ENCODE results near the gene C19orf47. TPM values are rescaled to one million over a fixed set of nuclear protein-coding genes. Genes with fewer than 3 reads are reported as not detected.

The C19orf47 gene
- polyA plus RNA-seq, 1 donor from 2014 or later: 22.8 TPM

DNA sequence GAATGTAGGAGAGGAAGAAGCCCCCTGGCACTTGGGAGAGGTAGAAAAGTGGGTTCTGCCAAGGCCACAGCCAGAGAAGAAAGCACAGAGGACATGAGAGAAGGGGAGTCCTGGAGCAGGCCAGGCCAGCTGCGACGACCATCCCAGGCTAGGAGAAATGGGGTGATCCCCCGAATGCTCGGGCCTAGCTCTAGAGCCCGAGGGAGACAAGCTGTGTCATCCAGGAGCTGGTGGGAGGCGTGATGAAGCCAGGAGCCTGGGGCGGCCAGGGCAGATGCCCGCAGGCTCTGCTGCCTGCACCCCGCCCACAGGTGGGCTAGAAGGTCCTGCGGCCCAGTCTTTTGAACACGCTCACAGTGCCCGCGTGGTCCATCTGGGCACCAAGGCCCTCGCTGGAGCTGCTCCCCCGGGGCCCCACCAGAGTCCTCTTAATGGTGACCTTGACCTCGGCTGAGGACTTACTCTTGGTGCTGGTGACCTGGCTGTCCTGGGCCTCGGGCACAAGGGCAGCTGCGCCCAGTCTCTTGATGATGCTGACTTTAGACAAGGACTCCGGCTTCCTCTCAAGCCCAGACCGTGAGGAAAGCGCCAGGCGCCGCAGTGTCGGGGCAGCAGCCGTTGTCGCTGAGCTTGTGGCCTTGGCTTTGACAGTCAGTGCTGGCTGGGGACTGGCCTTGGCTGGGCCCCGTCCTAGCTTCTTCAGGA lies 26.5 kb downstream of the C19orf47 start:
- Histone ChIP-seq H3K9me2 (ENCODE audit: insufficient read depth, low read length) (no peaks in the 10 kb centered on the region), H3K27ac (ENCODE audit: low read length) (no peak overlapping the region), H3F3A (ENCODE audit: insufficient read depth, low read length, poor library complexity, severe bottlenecking) (no peaks in the 10 kb centered on the region), H3K4me2 (ENCODE audit: low read length) (no peak overlapping the region), H3K9ac (ENCODE audit: low read length) (no peak overlapping the region), H3K4me3 (ENCODE audit: low read length) (no peak overlapping the region), H3K9me3 (ENCODE audit: low read length) (no peaks in the 10 kb centered on the region), H3K27me3 (ENCODE audit: insufficient read depth, low read depth, low read length) (no peaks in the 10 kb centered on the region), H3K36me3 (ENCODE audit: insufficient read depth, low read length) (no peaks in the 10 kb centered on the region), H2AFZ (ENCODE audit: low read depth, low read length) (no peak overlapping the region), H3K79me2 (replicated peaks; ENCODE audit: insufficient read depth, low read length) (no peaks in the 10 kb centered on the region), H4K20me1 (ENCODE audit: insufficient read depth) (no peaks in the 10 kb centered on the region)
- TF ChIP-seq EZH2 (IDR thresholded peaks at IDR 0.05; ENCODE audit: borderline replicate concordance, insufficient read depth, low read length, poor library complexity, severe bottlenecking) (no peak), POLR2AphosphoS5 (IDR thresholded peaks at IDR 0.05) (no peak), MXI1 (conservative IDR thresholded peaks at IDR 0.05; ENCODE audit: poor library complexity, severe bottlenecking) (no peak), EP300 (conservative IDR thresholded peaks at IDR 0.05; ENCODE audit: poor library complexity, severe bottlenecking) (no peak), TAF1 (IDR thresholded peaks at IDR 0.05; ENCODE audit: low read depth) (no peak), RAD21 (conservative IDR thresholded peaks at IDR 0.05) (no peak), SMC3 (conservative IDR thresholded peaks at IDR 0.05; ENCODE audit: poor library complexity) (no peak)
- TF ChIP-seq, protein P1, sequence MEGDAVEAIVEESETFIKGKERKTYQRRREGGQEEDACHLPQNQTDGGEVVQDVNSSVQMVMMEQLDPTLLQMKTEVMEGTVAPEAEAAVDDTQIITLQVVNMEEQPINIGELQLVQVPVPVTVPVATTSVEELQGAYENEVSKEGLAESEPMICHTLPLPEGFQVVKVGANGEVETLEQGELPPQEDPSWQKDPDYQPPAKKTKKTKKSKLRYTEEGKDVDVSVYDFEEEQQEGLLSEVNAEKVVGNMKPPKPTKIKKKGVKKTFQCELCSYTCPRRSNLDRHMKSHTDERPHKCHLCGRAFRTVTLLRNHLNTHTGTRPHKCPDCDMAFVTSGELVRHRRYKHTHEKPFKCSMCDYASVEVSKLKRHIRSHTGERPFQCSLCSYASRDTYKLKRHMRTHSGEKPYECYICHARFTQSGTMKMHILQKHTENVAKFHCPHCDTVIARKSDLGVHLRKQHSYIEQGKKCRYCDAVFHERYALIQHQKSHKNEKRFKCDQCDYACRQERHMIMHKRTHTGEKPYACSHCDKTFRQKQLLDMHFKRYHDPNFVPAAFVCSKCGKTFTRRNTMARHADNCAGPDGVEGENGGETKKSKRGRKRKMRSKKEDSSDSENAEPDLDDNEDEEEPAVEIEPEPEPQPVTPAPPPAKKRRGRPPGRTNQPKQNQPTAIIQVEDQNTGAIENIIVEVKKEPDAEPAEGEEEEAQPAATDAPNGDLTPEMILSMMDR (IDR thresholded peaks at IDR 0.05; ENCODE audit: poor library complexity, severe bottlenecking): no peak
- TF ChIP-seq, protein P2, sequence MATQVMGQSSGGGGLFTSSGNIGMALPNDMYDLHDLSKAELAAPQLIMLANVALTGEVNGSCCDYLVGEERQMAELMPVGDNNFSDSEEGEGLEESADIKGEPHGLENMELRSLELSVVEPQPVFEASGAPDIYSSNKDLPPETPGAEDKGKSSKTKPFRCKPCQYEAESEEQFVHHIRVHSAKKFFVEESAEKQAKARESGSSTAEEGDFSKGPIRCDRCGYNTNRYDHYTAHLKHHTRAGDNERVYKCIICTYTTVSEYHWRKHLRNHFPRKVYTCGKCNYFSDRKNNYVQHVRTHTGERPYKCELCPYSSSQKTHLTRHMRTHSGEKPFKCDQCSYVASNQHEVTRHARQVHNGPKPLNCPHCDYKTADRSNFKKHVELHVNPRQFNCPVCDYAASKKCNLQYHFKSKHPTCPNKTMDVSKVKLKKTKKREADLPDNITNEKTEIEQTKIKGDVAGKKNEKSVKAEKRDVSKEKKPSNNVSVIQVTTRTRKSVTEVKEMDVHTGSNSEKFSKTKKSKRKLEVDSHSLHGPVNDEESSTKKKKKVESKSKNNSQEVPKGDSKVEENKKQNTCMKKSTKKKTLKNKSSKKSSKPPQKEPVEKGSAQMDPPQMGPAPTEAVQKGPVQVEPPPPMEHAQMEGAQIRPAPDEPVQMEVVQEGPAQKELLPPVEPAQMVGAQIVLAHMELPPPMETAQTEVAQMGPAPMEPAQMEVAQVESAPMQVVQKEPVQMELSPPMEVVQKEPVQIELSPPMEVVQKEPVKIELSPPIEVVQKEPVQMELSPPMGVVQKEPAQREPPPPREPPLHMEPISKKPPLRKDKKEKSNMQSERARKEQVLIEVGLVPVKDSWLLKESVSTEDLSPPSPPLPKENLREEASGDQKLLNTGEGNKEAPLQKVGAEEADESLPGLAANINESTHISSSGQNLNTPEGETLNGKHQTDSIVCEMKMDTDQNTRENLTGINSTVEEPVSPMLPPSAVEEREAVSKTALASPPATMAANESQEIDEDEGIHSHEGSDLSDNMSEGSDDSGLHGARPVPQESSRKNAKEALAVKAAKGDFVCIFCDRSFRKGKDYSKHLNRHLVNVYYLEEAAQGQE (IDR thresholded peaks at IDR 0.05; ENCODE audit: borderline replicate concordance): no peak

DNA sequence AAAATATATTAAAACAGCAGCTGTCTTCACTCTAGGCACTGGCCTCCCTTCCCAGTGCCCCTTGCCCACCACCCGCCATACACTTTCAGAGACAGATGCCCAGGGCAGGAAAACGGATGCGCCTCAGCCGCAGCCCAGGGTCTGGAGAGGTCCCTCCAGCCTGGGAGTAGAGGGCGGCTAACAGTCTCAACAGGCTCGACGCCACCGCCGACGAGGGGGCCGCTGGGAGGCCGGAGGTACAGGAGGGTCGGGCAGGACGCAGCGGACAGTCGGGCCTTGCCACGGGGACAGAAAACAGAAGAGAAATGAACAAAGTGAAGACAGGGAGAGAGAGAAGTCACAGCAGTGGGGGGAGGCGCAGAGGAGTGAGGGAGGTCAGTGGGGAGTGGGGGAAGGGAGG lies 27.1 kb downstream of the C19orf47 start:
- Histone ChIP-seq H3K4me3 (ENCODE audit: low read length) (no peak overlapping the region), H3K9me2 (ENCODE audit: insufficient read depth, low read length) (no peaks in the 10 kb centered on the region), H4K20me1 (ENCODE audit: insufficient read depth) (no peaks in the 10 kb centered on the region), H2AFZ (ENCODE audit: low read depth, low read length) (no peak overlapping the region), H3K27ac (ENCODE audit: low read length) (no peak overlapping the region), H3K9me3 (ENCODE audit: low read length) (no peaks in the 10 kb centered on the region), H3K4me2 (ENCODE audit: low read length) (no peak overlapping the region), H3K9ac (ENCODE audit: low read length) (no peak overlapping the region), H3K27me3 (ENCODE audit: insufficient read depth, low read depth, low read length) (no peaks in the 10 kb centered on the region), H3F3A (ENCODE audit: insufficient read depth, low read length, poor library complexity, severe bottlenecking) (no peaks in the 10 kb centered on the region), H3K79me2 (replicated peaks; ENCODE audit: insufficient read depth, low read length) (no peaks in the 10 kb centered on the region), H3K36me3 (ENCODE audit: insufficient read depth, low read length) (no peaks in the 10 kb centered on the region)
- TF ChIP-seq POLR2AphosphoS5 (IDR thresholded peaks at IDR 0.05): no peak
- TF ChIP-seq MXI1 (conservative IDR thresholded peaks at IDR 0.05; ENCODE audit: poor library complexity, severe bottlenecking): no peak
- TF ChIP-seq SMC3 (conservative IDR thresholded peaks at IDR 0.05; ENCODE audit: poor library complexity): no peak
- TF ChIP-seq, protein P1 (IDR thresholded peaks at IDR 0.05; ENCODE audit: poor library complexity, severe bottlenecking): no peak
- TF ChIP-seq EP300 (conservative IDR thresholded peaks at IDR 0.05; ENCODE audit: poor library complexity, severe bottlenecking): no peak
- no peak for TF ChIP-seq TAF1 (IDR thresholded peaks at IDR 0.05; ENCODE audit: low read depth)
- TF ChIP-seq EZH2 (IDR thresholded peaks at IDR 0.05; ENCODE audit: borderline replicate concordance, insufficient read depth, low read length, poor library complexity, severe bottlenecking): no peak
- TF ChIP-seq, protein P2 (IDR thresholded peaks at IDR 0.05; ENCODE audit: borderline replicate concordance): no peak
- TF ChIP-seq RAD21 (conservative IDR thresholded peaks at IDR 0.05): no peak

All from neural cell (in vitro differentiated cells).